Measurements from ENCODE around the gene CDYL.

Gene CDYL

GRCh38 chr6:4947716-4948115, 171.5 kb downstream of the CDYL start:
- TF ChIP-seq EP300 (IDR thresholded peaks at IDR 0.05; ENCODE audit: borderline replicate concordance) (no peak), RAD21 (IDR thresholded peaks at IDR 0.05; ENCODE audit: low read depth) (no peak), TAF1 (IDR thresholded peaks at IDR 0.05; ENCODE audit: low read depth) (no peak), MAX (IDR thresholded peaks at IDR 0.05) (no peak), YY1 (IDR thresholded peaks at IDR 0.05; ENCODE audit: low read depth) (no peak), ZBTB7A (IDR thresholded peaks at IDR 0.05; ENCODE audit: low read depth) (no peak), CREB1 (IDR thresholded peaks at IDR 0.05; ENCODE audit: low read depth) (no peak), FOXM1 (IDR thresholded peaks at IDR 0.05; ENCODE audit: borderline replicate concordance, low read depth) (no peak), CEBPB (IDR thresholded peaks at IDR 0.05) (no peak), TEAD4 (IDR thresholded peaks at IDR 0.05) (no peak), EGR1 (IDR thresholded peaks at IDR 0.05) (no peak), USF1 (IDR thresholded peaks at IDR 0.05) (no peak), REST (IDR thresholded peaks at IDR 0.05; ENCODE audit: low read depth) (no peak), NFIC (IDR thresholded peaks at IDR 0.05) (no peak), TCF12 (IDR thresholded peaks at IDR 0.05; ENCODE audit: low read depth) (no peak)

GRCh38 chr6:4948781-4949450, 172.7 kb downstream of the CDYL start:
- TF ChIP-seq CREB1 (IDR thresholded peaks at IDR 0.05; ENCODE audit: low read depth) (no peak), MAX (IDR thresholded peaks at IDR 0.05) (no peak), TEAD4 (IDR thresholded peaks at IDR 0.05) (no peak), FOXM1 (IDR thresholded peaks at IDR 0.05; ENCODE audit: borderline replicate concordance, low read depth) (no peak), EP300 (IDR thresholded peaks at IDR 0.05; ENCODE audit: borderline replicate concordance) (no peak), NFIC (IDR thresholded peaks at IDR 0.05) (no peak), RAD21 (IDR thresholded peaks at IDR 0.05; ENCODE audit: low read depth) (no peak), YY1 (IDR thresholded peaks at IDR 0.05; ENCODE audit: low read depth) (no peak), USF1 (IDR thresholded peaks at IDR 0.05) (no peak), TAF1 (IDR thresholded peaks at IDR 0.05; ENCODE audit: low read depth) (no peak), ZBTB7A (IDR thresholded peaks at IDR 0.05; ENCODE audit: low read depth) (no peak)

GRCh38 chr6:4950076-4950475, 173.9 kb downstream of the CDYL start:
- no peak for TF ChIP-seq TEAD4 (IDR thresholded peaks at IDR 0.05)
- no peak for TF ChIP-seq TCF12 (IDR thresholded peaks at IDR 0.05; ENCODE audit: low read depth)
- no peak for TF ChIP-seq CEBPB (IDR thresholded peaks at IDR 0.05)

- TF ChIP-seq MAX (IDR thresholded peaks at IDR 0.05) (0 out of 2 replicates have a peak, but pooled peaks have one; percentile 24), TAF1 (IDR thresholded peaks at IDR 0.05; ENCODE audit: low read depth) (no peak)
Measured at GRCh38 chr6:4950836-4951533, 174.8 kb downstream of the CDYL start.

- no peak for TF ChIP-seq TCF12 (IDR thresholded peaks at IDR 0.05; ENCODE audit: low read depth)
- no peak for TF ChIP-seq CREB1 (IDR thresholded peaks at IDR 0.05; ENCODE audit: low read depth)
- no peak for TF ChIP-seq ZBTB7A (IDR thresholded peaks at IDR 0.05; ENCODE audit: low read depth)
- TF ChIP-seq CEBPB (IDR thresholded peaks at IDR 0.05): no peak
- TF ChIP-seq EGR1 (IDR thresholded peaks at IDR 0.05): no peak
- no peak for TF ChIP-seq REST (IDR thresholded peaks at IDR 0.05; ENCODE audit: low read depth)
- no peak for TF ChIP-seq TEAD4 (IDR thresholded peaks at IDR 0.05)
- no peak for TF ChIP-seq RAD21 (IDR thresholded peaks at IDR 0.05; ENCODE audit: low read depth)
Measured at GRCh38 chr6:4953440-4953839, 177.2 kb downstream of the CDYL start.

GRCh38 chr6:4956625-4957024, 180.4 kb downstream of the CDYL start:
- TF ChIP-seq ZBTB7A (IDR thresholded peaks at IDR 0.05; ENCODE audit: low read depth): no peak
- TF ChIP-seq TCF12 (IDR thresholded peaks at IDR 0.05; ENCODE audit: low read depth): no peak
- no peak for TF ChIP-seq MAX (IDR thresholded peaks at IDR 0.05)
- TF ChIP-seq NFIC (IDR thresholded peaks at IDR 0.05): no peak
- no peak for TF ChIP-seq FOXM1 (IDR thresholded peaks at IDR 0.05; ENCODE audit: borderline replicate concordance, low read depth)
- no peak for TF ChIP-seq CEBPB (IDR thresholded peaks at IDR 0.05)
- TF ChIP-seq EGR1 (IDR thresholded peaks at IDR 0.05): no peak
- no peak for TF ChIP-seq TAF1 (IDR thresholded peaks at IDR 0.05; ENCODE audit: low read depth)
- TF ChIP-seq EP300 (IDR thresholded peaks at IDR 0.05; ENCODE audit: borderline replicate concordance): no peak
- no peak for TF ChIP-seq REST (IDR thresholded peaks at IDR 0.05; ENCODE audit: low read depth)
- TF ChIP-seq RAD21 (IDR thresholded peaks at IDR 0.05; ENCODE audit: low read depth): no peak
- TF ChIP-seq CREB1 (IDR thresholded peaks at IDR 0.05; ENCODE audit: low read depth): no peak
- no peak for TF ChIP-seq USF1 (IDR thresholded peaks at IDR 0.05)
- no peak for TF ChIP-seq YY1 (IDR thresholded peaks at IDR 0.05; ENCODE audit: low read depth)
- no peak for TF ChIP-seq TEAD4 (IDR thresholded peaks at IDR 0.05)

All from Ishikawa (cell line).